ENCODE data around the gene TNFRSF9.

The TNFRSF9 gene

DNA sequence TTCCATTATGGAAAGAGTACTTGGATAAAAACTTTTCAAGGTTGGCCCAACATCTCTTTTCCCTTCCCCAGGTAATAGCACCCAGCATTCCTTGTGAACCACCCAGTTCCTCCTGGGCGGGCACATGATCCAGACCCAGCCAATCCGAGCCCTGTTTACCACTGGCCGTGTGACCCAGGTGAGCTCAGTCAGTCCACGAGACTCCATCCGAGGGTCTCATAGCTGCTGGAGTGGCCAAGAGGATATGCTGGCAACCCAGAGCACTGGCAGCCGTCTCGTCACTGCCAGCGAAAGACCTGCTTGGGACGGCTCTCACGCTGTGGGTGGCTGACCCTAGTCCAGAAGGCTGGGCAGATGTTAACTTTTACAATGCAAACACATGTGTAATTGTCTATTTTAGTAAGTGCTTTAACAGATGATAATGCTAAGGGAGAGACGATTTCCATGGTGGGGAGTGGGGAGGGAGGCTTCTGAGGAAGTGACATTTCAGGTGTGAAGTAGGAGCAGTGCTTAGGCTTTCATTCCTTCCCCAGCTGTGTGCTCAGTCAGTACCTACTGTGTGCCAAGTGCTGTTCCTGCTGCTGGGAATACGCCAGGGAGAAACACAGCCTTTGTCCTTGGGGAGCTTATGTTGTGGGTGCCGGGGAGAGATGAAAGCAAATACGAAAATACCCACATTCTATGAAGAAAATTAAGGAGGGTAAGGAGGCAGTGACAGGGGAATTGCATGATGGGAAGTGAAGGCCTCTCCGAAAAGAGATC is 45.4 kb upstream of the TNFRSF9 start:
- no peak overlapping the region for H3K27ac ChIP-seq
- peaks cover 5% of the 10 kb centered on the region; the same call in 1 of the 2 replicates for H3K36me3 ChIP-seq (ENCODE audit: insufficient read depth)

DNA sequence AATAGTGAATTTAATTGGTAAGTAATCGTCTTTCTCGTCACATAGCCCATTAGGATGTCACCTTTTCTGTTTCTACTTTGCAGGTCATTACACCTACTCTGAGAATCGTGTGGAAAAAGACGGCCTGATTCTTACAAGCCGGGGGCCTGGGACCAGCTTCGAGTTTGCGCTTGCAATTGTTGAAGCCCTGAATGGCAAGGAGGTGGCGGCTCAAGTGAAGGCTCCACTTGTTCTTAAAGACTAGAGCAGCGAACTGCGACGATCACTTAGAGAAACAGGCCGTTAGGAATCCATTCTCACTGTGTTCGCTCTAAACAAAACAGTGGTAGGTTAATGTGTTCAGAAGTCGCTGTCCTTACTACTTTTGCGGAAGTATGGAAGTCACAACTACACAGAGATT is 44.2 kb upstream of the TNFRSF9 start:
- peaks cover 5% of the 10 kb centered on the region; the same call in 1 of the 2 replicates for H3K36me3 ChIP-seq (ENCODE audit: insufficient read depth)
- no peak overlapping the region for H3K9ac ChIP-seq
- no peak overlapping the region for H3K27ac ChIP-seq
- no peak overlapping the region for H3K4me3 ChIP-seq (IDR thresholded peaks at IDR 0.05; ENCODE audit: insufficient read depth, low read depth, low read length)
- no peaks in the 10 kb centered on the region for H3K27me3 ChIP-seq (ENCODE audit: insufficient read depth, low read depth)
- H3K4me1 ChIP-seq (ENCODE audit: low read depth, poor library complexity, severe bottlenecking), result peaks cover 13% of the 10 kb centered on the region
- no peaks in the 10 kb centered on the region for H4K20me1 ChIP-seq (ENCODE audit: insufficient read depth)
- H3K79me2 ChIP-seq (ENCODE audit: insufficient read depth, low read depth), result no peaks in the 10 kb centered on the region
- no peak overlapping the region for H3K4me2 ChIP-seq
- TF ChIP-seq, protein P1, sequence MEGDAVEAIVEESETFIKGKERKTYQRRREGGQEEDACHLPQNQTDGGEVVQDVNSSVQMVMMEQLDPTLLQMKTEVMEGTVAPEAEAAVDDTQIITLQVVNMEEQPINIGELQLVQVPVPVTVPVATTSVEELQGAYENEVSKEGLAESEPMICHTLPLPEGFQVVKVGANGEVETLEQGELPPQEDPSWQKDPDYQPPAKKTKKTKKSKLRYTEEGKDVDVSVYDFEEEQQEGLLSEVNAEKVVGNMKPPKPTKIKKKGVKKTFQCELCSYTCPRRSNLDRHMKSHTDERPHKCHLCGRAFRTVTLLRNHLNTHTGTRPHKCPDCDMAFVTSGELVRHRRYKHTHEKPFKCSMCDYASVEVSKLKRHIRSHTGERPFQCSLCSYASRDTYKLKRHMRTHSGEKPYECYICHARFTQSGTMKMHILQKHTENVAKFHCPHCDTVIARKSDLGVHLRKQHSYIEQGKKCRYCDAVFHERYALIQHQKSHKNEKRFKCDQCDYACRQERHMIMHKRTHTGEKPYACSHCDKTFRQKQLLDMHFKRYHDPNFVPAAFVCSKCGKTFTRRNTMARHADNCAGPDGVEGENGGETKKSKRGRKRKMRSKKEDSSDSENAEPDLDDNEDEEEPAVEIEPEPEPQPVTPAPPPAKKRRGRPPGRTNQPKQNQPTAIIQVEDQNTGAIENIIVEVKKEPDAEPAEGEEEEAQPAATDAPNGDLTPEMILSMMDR (conservative IDR thresholded peaks at IDR 0.05; ENCODE audit: low read depth, low read length), result no peak
- H2AFZ ChIP-seq (ENCODE audit: low read depth), result no peak overlapping the region

More for the DNA sequence above, 45.4 kb upstream of the TNFRSF9 start:
- Histone ChIP-seq H3K79me2 (ENCODE audit: insufficient read depth, low read depth) (no peaks in the 10 kb centered on the region), H3K4me1 (ENCODE audit: low read depth, poor library complexity, severe bottlenecking) (peaks cover 13% of the 10 kb centered on the region), H2AFZ (ENCODE audit: low read depth) (no peak overlapping the region), H3K27me3 (ENCODE audit: insufficient read depth, low read depth) (no peaks in the 10 kb centered on the region), H4K20me1 (ENCODE audit: insufficient read depth) (no peaks in the 10 kb centered on the region), H3K9ac (no peak overlapping the region), H3K4me2 (no peak overlapping the region), H3K4me3 (IDR thresholded peaks at IDR 0.05; ENCODE audit: insufficient read depth, low read depth, low read length) (no peak overlapping the region)
- TF ChIP-seq, protein P1 (conservative IDR thresholded peaks at IDR 0.05; ENCODE audit: low read depth, low read length), result no peak

DNA sequence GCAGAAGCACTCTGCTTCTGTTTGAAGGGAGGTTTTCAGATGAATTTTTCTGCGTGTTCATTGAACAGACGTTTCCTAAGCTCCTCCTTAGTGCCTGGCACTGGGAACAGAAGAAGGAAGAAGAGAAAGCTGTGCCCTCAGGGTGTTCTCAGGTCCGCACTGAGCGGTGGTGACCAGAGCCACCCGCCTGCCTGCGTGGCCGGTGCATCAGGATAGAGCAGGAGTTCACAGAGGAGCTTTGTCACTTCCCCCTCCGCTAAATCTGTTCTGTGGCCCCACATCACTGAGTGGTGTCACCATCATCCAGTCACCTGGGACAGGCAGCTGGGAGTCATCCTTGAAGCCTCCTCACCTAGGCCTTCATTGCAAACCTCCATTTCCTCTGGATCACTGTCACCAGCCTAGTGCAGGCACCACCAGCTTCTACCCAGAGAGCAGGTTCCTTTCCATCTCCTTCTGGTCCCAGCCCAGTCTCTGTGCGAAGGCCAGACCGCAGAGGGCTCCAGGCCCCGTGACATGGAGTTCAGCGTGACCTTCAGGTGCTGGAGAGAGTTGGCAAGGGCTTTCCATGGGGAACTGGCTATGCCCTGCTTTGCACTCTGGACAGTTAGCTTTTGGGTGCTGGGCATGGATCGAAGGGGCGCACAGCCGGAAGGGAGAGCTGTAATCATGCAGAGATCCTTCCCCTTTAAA is 42.6 kb upstream of the TNFRSF9 start:
- peaks cover 12% of the 10 kb centered on the region; the same call in 1 of the 2 replicates for H3K36me3 ChIP-seq (ENCODE audit: insufficient read depth)
- no peak overlapping the region for H2AFZ ChIP-seq (ENCODE audit: low read depth)

DNA sequence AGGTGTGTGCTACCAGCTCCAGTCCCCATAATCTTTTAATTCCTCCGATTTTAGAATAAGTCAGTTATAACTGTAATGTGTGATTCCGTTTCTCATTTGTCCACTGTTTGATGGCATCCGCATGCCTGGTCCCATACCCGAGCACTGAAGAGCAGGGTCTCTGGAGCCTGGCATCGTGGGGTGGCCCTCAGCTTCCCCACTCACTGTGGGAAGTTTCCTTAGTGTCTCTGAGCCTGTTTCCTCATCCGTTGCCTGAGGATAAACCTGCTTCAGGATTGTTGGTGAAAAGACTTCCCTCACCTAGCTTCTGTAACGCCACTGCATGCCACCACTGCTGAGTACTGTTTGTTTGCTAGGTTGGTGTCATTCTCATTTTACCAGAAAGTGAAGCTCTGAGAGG is 40.3 kb upstream of the TNFRSF9 start:
- Histone ChIP-seq H3K4me2 (no peak overlapping the region), H3K36me3 (ENCODE audit: insufficient read depth) (peaks cover 12% of the 10 kb centered on the region; the same call in 1 of the 2 replicates), H3K79me2 (ENCODE audit: insufficient read depth, low read depth) (no peaks in the 10 kb centered on the region), H2AFZ (ENCODE audit: low read depth) (no peak overlapping the region), H3K4me1 (ENCODE audit: low read depth, poor library complexity, severe bottlenecking) (no peaks in the 10 kb centered on the region), H3K4me3 (IDR thresholded peaks at IDR 0.05; ENCODE audit: insufficient read depth, low read depth, low read length) (no peak overlapping the region), H3K27ac (no peak overlapping the region), H4K20me1 (ENCODE audit: insufficient read depth) (no peaks in the 10 kb centered on the region), H3K9ac (no peak overlapping the region), H3K27me3 (ENCODE audit: insufficient read depth, low read depth) (no peaks in the 10 kb centered on the region)
- TF ChIP-seq, protein P1 (conservative IDR thresholded peaks at IDR 0.05; ENCODE audit: low read depth, low read length), result no peak

More for the DNA sequence above, 42.6 kb upstream of the TNFRSF9 start:
- H3K27ac ChIP-seq, result no peak overlapping the region
- no peaks in the 10 kb centered on the region for H3K79me2 ChIP-seq (ENCODE audit: insufficient read depth, low read depth)
- TF ChIP-seq, protein P1 (conservative IDR thresholded peaks at IDR 0.05; ENCODE audit: low read depth, low read length), result no peak
- no peak overlapping the region for H3K4me2 ChIP-seq
- H3K27me3 ChIP-seq (ENCODE audit: insufficient read depth, low read depth), result no peaks in the 10 kb centered on the region
- peaks cover 8% of the 10 kb centered on the region for H3K4me1 ChIP-seq (ENCODE audit: low read depth, poor library complexity, severe bottlenecking)
- no peaks in the 10 kb centered on the region for H4K20me1 ChIP-seq (ENCODE audit: insufficient read depth)
- H3K4me3 ChIP-seq (IDR thresholded peaks at IDR 0.05; ENCODE audit: insufficient read depth, low read depth, low read length), result no peak overlapping the region
- H3K9ac ChIP-seq, result no peak overlapping the region

Measured in KMS-11 (cell line).